Kidney glomerular epithelial cell (primary cell): ENCODE measurements around the gene VAV3.
"Not testable (repeated sequence)": the region's sequence is repeated elsewhere in the genome, so short reads cannot be mapped to it uniquely, and the experiment has no call there.

Source experiments
- DNase-seq: peaks from one replicate; lab custom pipeline; 2025; lab: John Stamatoyannopoulos, UW

The VAV3 gene

DNA sequence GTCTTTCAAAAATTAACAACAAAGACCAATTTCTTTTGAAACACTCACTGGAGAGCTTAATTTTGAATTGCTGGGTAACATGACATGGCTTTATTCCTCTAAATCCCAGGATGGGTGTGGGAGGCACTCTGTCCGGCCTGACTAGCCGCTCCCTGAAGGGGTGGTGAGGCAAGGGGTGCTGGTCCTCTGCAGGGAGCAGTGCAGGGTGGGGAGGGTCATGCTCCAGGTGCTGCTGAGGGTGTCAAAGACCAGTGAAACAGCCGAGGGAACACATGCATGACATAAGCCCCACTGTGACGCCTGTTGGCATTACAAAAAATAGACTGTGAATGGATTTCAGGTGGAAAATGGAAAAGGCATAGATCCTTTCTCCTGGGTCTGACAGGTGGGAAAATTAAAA is 223.7 kb downstream of the VAV3 start:
- no peak for DNase-seq

- DNase-seq = no peak
Measured at GRCh38 chr1:107740579-107740978, 224.4 kb downstream of the VAV3 start.

DNA sequence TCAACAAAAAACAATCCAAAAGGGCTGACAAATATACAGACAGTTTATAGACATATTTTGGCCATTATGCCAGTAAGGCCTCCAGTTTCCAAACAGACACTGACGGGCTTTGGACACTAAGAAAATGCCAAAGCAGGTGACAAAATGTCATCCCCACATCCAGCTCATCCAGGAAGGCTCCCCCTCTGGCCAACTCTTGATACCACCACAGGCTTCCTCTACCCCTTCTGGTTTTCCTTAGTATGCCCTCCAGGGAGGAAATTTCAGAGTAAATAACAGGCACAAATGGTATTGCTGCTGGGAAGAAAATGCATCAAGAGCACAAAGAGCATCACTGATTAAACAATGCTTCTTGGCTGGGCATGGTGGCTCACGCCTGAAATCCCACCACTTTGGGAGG is 225.3 kb downstream of the VAV3 start:
- no peak for DNase-seq

DNA sequence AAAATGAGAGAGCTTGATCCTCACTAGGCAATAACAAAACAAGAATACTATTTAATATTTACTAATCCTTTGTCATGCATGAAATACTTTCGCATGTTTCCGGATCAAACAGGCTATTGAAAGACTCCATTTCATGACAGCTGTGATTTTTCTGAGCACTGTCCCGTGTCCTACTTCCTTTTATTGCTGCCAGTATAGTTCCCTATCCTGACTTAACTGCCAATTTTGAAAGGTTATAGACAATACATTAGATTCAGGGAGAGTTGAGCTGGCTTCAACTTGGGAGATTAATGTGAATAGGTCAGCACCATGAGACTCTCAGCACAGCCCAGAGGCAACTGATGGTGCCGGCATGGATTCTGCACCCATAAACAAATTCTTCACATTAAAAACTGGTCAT is 225.8 kb downstream of the VAV3 start:
- DNase-seq = no peak

GRCh38 chr1:107733401-107733800 is 231.6 kb downstream of the VAV3 start:
- DNase-seq = peak; percentile 21

- no peak for DNase-seq
Measured at GRCh38 chr1:107727866-107728265, 237.1 kb downstream of the VAV3 start.

DNA sequence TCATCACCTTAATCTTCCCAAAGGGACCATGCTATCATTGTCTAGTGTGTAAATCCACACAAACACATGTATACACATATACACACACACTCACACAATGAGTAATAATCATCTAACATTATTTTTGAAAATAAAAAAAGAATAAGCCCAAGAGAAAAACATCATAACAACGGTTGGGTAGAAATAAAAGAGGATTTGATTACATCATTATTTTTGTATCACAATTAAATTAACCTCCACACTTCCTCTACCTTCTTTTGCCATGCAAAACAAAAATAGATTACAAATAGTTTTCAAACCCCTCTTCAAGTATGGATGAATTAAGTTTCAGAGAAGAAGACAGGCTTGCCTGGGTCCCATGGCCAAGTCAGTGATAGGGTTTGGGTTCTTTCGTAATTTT is 238.1 kb downstream of the VAV3 start:
- no peak for DNase-seq

GRCh38 chr1:107724648-107725047 is 240.3 kb downstream of the VAV3 start:
- no peak for DNase-seq

GRCh38 chr1:107720210-107720609 is 244.8 kb downstream of the VAV3 start:
- not testable (repeated sequence) for DNase-seq

DNA sequence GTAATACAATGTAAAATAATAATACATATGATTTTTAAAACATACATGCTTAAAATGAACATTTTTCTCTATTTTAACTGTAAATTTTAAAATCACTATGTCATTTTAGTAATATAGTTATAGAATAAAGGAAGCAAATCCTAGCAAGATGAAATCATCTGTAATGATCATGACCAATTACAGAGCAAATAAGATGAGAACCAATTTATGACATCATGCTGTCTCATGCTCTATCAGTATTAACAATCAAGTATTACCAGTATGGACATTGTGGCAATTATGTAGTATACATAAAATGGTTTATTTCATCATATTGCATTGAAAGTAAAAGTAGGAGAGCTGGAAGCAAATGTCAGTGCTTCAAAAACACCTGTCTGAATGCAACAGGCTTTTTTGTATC is 255.0 kb downstream of the VAV3 start:
- DNase-seq = no peak

DNA sequence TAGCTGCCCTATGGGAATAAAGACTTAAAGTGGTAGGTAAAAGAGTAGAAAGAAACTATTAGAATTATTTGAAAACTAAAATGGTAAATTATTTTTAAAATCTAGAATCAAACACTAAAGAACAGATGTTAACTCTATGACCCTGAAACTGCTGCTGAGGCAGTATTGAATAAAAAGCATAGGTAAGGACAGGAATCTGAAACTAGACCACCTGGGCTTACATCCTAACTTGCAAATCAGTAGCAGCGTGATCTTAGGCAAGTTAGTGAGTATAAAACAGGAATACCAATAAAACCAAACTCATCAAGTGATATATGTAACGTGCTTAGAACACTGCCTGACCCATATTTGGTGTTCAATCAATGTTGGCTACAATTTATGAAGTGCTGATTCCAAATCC is 257.9 kb downstream of the VAV3 start:
- DNase-seq = no peak

- no peak for DNase-seq
Measured at GRCh38 chr1:107706182-107706581, 258.8 kb downstream of the VAV3 start.

DNA sequence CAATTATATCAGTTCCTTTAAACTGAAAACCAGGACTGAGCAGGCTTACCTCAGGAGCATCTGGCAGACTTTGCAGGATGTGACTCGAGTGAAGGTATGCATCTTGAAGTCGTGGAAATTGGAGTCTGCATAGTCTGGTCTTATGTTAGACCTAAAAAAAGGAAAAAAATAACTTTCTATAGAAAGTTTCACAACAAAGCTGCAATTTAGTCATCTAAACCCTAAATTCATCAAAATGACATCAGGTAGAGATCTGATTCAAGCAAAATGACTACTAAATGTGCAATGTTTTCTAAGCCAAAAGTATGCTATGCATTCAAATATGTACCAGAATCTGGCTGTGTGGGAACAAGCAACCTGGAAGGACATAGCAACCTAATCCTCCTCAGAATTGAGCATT is 260.1 kb downstream of the VAV3 start:
- DNase-seq = no peak

- no peak for DNase-seq
Measured at GRCh38 chr1:107702946-107703571, 261.9 kb downstream of the VAV3 start.

- not testable (repeated sequence) for DNase-seq
Measured at GRCh38 chr1:107700651-107701050, 264.3 kb downstream of the VAV3 start.

DNA sequence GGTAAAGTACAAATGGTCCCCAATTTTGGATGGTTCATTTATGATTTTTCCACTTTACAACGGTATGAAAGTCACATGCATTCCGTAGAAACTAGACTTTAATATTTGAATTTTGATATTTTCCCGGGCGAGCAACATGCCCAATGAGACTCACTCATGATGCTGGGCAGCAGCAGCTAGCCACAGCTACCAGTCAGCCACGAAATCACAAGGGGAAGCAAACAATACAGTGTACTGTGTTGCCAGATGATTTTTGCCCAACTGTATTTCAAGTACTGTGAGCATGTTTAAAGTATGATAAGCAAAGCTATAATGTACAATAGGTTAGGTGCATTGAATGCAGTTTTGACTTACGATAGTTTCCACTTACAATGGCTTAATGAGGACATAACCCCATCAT is 266.8 kb downstream of the VAV3 start:
- DNase-seq = no peak

GRCh38 chr1:107695341-107695740 is 269.6 kb downstream of the VAV3 start:
- no peak for DNase-seq

DNA sequence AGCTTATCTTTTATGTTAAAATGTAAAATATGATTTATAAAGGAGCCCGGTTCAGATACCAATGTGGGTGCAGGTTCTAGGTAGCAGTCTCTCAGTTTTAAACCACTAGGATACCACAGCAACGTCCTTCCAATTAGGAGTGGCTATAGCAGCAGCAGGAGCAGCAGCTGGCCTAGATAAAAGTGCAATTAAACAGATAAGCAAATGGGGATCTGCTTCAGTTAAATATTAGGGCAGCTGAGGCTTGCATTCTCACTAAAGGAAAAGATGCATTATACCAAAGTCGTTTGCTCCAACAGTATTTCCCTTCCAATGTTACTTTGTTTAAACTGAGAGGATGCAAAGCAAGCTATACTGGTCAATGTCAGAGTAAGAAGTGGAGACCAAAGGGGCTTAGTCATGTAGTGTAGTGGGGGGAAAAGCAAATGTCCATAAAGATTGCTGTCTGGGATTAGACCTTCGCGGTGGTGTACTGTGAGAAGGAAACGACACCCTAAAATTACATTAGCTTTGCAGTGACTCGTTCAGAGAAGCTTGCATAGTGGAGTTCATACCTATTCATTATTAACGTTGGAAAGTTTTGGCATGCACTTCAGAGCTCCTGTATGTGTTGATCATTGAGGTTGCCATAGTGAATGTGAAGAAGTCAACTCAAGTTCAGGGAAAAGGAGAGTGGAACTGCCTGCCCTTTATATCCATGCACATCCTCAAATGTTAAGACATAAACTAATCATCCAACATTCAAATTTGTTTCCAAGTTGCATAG is 272.2 kb downstream of the VAV3 start:
- no peak for DNase-seq

- no peak for DNase-seq
Measured at GRCh38 chr1:107691540-107691939, 273.4 kb downstream of the VAV3 start.

- no peak for DNase-seq
Measured at GRCh38 chr1:107690491-107690890, 274.5 kb downstream of the VAV3 start.

DNA sequence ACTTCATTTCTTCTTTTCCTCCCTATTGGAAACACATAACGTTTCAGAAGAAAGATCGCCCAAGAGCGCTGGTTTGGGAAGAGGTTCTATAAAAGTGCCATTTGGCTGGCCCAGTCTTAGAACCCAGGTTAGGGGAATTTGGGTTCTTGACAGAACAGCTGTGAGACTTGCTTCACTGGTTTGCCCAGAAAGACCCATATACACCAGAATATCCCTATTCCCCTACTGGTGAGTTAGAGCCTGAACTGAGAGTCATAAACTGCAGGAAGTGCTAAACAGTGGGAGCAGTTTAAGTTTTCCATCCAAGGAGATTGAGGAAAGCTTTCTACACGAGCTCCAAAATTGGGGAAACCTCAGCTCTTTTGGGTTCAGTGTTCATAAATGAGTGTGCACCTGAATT is 275.2 kb downstream of the VAV3 start:
- no peak for DNase-seq

DNA sequence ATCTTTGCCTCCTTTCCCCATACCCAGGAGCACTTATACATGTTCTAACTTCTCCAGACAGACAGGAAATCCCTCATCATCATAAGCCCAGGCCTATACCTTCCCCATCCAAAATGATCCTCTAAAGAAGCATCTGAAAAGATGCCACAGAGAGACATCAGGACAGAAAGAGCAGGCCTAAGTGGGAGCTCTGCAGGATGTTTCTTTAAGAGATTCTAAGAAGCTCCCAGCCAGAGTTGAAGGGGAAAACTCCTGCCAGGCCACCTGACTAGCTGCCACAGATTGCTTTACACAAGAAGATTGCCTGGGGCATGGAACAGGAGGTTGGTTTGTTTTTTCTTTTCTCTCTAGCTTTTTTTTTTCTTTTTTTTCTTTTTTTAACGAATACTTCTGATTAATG is 275.8 kb downstream of the VAV3 start:
- no peak for DNase-seq

DNA sequence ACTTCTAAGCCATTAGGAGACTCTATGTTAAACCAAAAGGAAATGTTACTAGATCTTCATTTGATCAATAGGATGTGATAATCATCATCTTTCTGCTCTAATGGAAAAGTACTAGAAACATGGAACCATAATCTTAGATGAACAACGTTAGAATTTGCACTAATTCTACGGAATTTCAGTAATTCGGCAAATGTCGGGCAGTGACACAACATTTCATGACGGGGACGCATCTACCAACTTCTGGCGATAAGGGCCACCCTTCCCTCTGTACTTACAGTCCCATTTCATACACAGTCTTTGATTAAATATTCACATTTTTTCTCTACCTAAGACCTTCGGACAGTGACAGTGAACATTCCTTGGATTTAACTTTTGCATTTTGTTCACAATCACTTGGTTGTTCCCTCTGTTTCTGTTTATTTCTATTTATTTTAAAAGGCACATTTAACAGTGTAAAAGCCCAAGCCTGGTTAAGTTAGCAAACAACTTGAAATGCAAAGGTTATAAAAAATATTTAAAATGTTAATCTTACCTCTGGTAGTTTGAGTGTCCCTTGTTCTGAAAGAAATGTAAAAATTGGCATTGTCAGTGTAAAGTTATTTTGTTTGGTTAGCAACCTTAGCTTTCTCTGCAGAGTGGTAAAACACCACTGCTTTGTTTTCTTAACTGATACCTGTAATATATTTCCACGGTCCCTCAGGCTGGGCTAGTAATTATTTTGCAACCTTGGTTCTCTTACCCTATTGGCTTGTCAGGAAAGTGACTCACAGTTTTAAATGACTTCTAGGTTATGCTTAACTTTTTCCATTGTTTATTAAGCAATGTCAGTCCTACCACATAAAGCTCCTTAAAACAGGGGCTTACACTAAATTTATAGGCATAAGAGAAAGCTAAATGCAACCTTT is 276.9 kb downstream of the VAV3 start:
- peak; percentile 64 for DNase-seq
